NCI-H748 treated with DMSO at 0.1 percent for 48 hours (cell line): ENCODE data around the gene ABCC2.
"Not testable (repeated sequence)": the region's sequence is repeated elsewhere in the genome, so short reads cannot be mapped to it uniquely, and the experiment has no call there.

Source experiments
- DNase-seq: peaks from one replicate; lab custom pipeline; 2025; lab: John Stamatoyannopoulos, UW

ABCC2 gene

GRCh38 chr10:99895066-99895465 lies 112.6 kb downstream of the ABCC2 start:
- not testable (repeated sequence) for DNase-seq

GRCh38 chr10:99895867-99896266 lies 113.4 kb downstream of the ABCC2 start:
- no peak for DNase-seq
